ENCODE measurements around the gene PHKA1.
"Not testable (repeated sequence)": the region's sequence is repeated elsewhere in the genome, so short reads cannot be mapped to it uniquely, and the experiment has no call there.

The PHKA1 gene

DNA sequence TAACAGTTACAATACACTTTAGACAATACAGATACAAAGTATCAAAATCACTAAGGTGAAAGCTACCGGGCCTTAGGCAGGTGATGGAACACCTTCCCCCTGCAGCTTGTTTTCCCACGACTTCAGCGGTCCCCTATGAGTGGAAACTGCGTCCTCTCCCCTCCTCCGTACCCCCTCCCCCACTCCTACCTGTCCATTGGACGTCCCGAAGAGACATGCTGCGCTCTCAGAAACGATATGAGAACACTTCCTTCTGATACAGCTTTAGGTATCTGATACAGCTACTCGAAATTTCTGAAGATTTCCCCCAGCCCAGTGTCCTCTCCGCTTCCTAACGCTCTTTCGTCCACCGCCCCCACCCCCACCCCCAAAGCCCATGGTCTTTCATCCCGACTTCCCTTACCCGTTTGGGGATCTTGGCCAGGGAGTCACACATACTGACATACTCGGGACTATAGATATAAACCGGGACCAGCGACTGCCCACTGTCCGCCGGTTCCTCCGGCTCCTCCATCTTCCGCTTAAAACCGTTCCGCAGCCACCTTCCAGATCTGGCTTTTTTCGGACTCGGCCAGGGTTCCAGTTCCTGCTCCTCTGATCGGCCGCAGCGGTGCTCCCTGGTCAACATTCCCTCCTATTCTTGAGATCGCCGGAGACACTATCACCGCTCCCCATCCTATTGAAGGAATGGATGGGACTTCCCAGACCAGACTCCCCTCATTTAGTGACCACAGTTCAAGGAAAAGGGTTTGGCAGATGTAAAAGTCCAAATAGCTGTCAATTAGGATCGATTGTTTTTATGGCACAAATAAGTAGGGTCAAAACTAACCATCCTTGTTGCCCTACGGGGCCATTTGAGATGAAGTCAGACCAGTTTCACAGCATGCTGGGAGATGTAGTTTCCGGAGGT, 141.6 kb downstream of the PHKA1 start, which contains the start of gene HDAC8:
HDAC8 (minus strand) TSS at position 596 of the 910 bp plus-strand sequence; CDS start at position 514, 82 bp downstream.
- TF ChIP-seq, protein P1, sequence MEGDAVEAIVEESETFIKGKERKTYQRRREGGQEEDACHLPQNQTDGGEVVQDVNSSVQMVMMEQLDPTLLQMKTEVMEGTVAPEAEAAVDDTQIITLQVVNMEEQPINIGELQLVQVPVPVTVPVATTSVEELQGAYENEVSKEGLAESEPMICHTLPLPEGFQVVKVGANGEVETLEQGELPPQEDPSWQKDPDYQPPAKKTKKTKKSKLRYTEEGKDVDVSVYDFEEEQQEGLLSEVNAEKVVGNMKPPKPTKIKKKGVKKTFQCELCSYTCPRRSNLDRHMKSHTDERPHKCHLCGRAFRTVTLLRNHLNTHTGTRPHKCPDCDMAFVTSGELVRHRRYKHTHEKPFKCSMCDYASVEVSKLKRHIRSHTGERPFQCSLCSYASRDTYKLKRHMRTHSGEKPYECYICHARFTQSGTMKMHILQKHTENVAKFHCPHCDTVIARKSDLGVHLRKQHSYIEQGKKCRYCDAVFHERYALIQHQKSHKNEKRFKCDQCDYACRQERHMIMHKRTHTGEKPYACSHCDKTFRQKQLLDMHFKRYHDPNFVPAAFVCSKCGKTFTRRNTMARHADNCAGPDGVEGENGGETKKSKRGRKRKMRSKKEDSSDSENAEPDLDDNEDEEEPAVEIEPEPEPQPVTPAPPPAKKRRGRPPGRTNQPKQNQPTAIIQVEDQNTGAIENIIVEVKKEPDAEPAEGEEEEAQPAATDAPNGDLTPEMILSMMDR (conservative IDR thresholded peaks at IDR 0.05; ENCODE audit: low read depth, low read length), result no peak
- peak within 1 kb of the TSS; percentile 63 for H3K4me3 ChIP-seq (ENCODE audit: low read depth, low read length)
- peak; percentile 88 for DNase-seq (ENCODE audit: low read depth)

DNA sequence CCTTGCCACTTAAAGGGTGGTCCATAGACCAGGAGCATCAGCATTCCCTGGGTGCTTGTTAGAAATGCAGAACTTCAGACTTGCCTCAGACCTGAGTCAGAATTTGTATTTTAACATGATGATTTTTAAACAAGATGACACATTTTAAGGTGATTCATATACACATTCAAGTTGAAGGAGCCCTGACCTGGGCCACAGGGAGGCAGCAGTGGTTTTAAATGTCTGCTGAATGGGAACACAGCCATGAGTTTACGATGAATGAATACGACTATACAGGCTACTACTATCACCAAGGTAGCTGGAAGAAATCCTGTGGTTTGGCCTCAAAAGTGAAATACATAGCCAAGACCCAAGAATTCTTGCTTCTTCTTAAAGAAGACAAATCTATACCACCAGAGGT, 144.3 kb downstream of the PHKA1 start:
- DNase-seq (ENCODE audit: low read depth), result peak; percentile 88
- TF ChIP-seq, protein P1 (conservative IDR thresholded peaks at IDR 0.05; ENCODE audit: low read depth, low read length), result peak; percentile 43
- no peak overlapping the region for H3K4me3 ChIP-seq (ENCODE audit: low read depth, low read length)

DNA sequence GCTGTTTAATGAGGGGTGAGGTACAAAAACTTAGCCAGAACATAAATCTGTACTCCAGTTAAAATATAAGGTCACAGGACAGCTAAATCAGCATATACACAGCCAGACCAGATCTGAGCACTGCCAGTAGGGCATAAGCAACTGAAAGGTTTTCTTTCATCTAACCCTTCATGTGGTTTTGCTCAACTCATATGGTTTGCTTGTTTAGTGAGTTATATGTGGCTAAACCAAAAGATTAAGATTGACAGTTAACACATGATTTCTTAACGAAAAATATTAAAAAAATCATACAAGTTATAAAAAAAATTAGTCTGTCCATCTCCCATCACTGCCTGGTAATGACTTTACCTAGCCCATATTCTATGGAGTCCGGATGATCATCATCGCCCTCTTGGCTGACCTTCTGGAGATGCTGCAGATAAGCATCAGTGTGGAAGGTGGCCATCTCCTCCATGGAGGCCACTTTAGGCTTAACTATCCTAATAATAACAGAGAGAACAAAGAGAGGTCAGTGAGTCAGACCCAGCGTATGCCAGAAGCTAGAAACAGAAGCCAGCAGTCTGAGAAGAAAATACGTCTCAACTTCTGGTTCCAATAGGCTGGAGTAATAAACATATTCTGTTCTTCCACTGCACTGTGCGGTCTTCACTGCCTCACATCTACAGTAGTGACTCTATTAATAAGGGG, 145.6 kb downstream of the PHKA1 start:
- no peak overlapping the region for H3K4me3 ChIP-seq (ENCODE audit: low read depth, low read length)
- peak; percentile 53 for DNase-seq (ENCODE audit: low read depth)
- TF ChIP-seq, protein P1 (conservative IDR thresholded peaks at IDR 0.05; ENCODE audit: low read depth, low read length), result no peak

DNA sequence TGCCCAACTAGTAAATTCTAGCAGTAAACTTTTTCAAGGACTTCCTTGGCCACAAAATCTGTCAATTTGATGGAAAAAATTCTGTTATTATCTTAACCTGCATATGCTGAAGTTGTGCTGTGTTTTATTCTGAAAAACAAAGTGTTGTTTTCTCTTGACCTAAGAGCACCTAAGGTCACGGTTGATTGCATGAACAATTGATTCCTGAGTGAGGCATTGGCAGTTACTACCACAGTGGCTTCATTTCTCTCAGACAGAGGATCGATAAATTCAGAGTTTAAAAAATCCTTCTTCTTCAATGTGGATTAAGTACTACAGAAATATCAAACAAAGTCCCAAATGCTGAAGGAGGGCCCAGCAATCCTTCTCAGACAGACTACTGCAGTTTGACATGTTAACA, 147.7 kb downstream of the PHKA1 start:
- H3K4me3 ChIP-seq (ENCODE audit: low read depth, low read length), result no peak overlapping the region
- no peak for DNase-seq (ENCODE audit: low read depth)
- TF ChIP-seq, protein P1 (conservative IDR thresholded peaks at IDR 0.05; ENCODE audit: low read depth, low read length), result no peak

DNA sequence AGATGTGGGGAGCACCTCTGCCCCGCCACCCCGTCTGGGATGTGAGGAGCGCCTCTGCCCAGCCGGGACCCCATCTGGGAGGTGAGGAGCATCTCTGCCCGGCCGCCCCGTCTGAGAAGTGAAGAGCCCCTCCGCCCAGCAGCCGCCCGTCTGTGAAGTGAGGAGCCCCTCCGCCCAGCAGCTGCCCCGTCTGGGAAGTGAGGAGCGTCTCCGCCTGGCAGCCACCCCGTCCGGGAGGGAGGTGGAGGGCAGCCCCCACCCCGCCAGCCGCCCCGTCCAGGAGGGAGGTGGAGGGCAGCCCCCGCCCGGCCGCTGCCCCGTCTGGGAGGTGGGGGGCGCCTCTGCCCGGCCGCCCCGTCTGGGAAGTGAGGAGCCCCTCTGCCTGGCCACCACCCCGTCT, 154.5 kb downstream of the PHKA1 start:
- not testable (repeated sequence) for DNase-seq (ENCODE audit: low read depth); H3K4me3 ChIP-seq (ENCODE audit: low read depth, low read length)

DNA sequence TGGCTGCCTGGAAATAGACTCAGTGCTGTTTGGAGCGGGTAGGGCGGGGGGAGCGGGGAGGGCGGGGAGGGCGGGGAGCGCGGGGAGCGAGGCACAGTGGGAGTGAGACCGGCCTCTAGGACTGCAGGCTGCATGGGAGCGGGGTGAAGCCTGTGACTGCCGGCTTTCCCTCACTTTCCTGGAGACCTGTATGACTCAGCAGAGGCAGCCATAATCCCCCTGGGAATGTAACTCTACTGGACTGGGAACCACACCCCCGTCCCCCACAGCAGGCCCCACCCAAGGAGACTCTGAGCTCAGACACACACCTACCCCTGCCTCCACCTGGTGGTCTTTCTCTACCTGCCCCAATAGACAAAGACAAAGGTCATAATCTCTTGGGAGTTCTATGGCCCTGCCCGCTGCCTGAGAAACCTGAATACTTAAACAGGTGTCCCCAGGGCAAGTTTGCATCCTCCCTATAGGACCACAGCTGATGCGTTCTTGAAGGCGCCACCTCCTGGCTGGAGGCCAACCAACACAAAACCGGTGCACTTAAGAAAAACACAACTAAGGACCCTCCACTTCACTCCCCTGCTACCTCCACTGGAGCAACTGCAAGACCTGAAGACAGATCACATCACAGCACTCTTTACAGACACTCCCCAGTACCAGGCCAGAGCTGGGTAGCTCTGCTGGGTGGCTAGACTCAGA, 159.5 kb downstream of the PHKA1 start:
- peak; percentile 56 for DNase-seq (ENCODE audit: low read depth)
- TF ChIP-seq, protein P1 (conservative IDR thresholded peaks at IDR 0.05; ENCODE audit: low read depth, low read length), result no peak
- H3K4me3 ChIP-seq (ENCODE audit: low read depth, low read length), result no peak overlapping the region

DNA sequence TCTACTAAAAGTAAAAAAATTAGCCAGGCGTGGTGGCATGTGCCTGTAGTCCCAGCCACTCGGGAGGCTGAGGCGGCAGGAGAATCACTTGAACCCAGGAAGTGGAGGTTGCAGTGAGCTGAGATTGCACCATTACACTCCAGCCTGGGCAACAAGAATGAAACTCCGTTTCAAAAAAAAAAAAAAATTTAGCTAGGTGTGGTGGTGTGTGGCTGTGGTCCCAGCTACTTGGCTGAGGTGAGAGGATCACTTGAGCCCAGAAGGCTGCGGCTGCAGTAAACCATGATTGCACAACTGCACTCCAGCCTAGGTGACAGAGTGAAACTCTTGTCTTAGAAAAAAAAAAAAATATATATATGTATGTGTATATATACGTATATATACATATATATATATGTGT, 161.7 kb downstream of the PHKA1 start:
- H3K4me3 ChIP-seq (ENCODE audit: low read depth, low read length); DNase-seq (ENCODE audit: low read depth): not testable (repeated sequence)

Data from choroid plexus epithelial cell (primary cell).